Panc1 (cell line): Measurements from ENCODE around the gene DPYSL5. TPM values are rescaled to one million over a fixed set of nuclear protein-coding genes. Genes with fewer than 3 reads are reported as not detected.

ENCODE experiments used
- ATAC-seq: fragments of 200-7000 bp; cut with Tn5 transposase; 2 replicates; pipeline ENCODE4 v1.9.1; 2020; ENCODE audit warnings: mild to moderate bottlenecking, moderate library complexity
- BruUV-seq: library from RNA; stranded (reverse); fragments of 400-500 nt; replicated peaks from 2 replicates; lab custom pipeline; 2021; lab: Mats Ljungman, UMichigan
- CTCF ChIA-PET: fragments of 300-600 bp; sonication (Branson Sonifier 250); formaldehyde crosslinking; loops from one replicate; lab custom pipeline; 2022; ENCODE audit warnings: antibody characterized with exemption; lab: Charles Lee
- POLR2A ChIA-PET: fragments of 300-600 bp; sonication (Branson Sonifier 250); formaldehyde crosslinking; loops from one replicate; lab custom pipeline; 2022; ENCODE audit warnings: antibody characterized with exemption; lab: Charles Lee
- DNase-seq: peaks from one replicate; pipeline ENCODE4 v3.0.0-alpha.2; 2010; ENCODE audit warnings: low read depth, low spot score
- H3K27ac ChIP-seq: 2 replicates; pipeline ENCODE4 v1.5.1; 2011; ENCODE audit warnings: mild to moderate bottlenecking, low read length, inconsistent platforms
- H3K27me3 ChIP-seq: fragments of 200-500 bp; sonication (Bioruptor generic); 2 replicates; pipeline ENCODE4 v1.6.0; 2014; ENCODE audit warnings: low read length, inconsistent platforms; ENCODE audit not compliant: control insufficient read depth, insufficient read depth
- H3K36me3 ChIP-seq: fragments of 200-500 bp; sonication (Bioruptor generic); 2 replicates; pipeline ENCODE4 v1.5.1; 2014; ENCODE audit warnings: inconsistent platforms, mild to moderate bottlenecking, low read length, moderate library complexity; ENCODE audit not compliant: control insufficient read depth, insufficient read depth
- H3K4me1 ChIP-seq: 2 replicates; pipeline ENCODE4 v1.5.1; 2011; ENCODE audit warnings: inconsistent platforms, mild to moderate bottlenecking, low read length, moderate library complexity; ENCODE audit not compliant: control insufficient read depth, insufficient read depth
- H3K4me3 ChIP-seq, 2 experiments: 2 replicates each; pipeline ENCODE4 v1.5.1; 2011 to 2012; ENCODE audit warnings: low read depth in 2 of 2, low read length in 2 of 2, mild to moderate bottlenecking in 2 of 2, inconsistent platforms in 1 of 2, moderate library complexity in 1 of 2
- H3K9me3 ChIP-seq: fragments of 200-500 bp; sonication (Bioruptor generic); 2 replicates; pipeline ENCODE4 v1.5.1; 2014; ENCODE audit warnings: low read depth, mild to moderate bottlenecking, inconsistent platforms, low read length, moderate library complexity; ENCODE audit not compliant: control insufficient read depth, insufficient read depth
- CTCF ChIP-seq: fragments of 450-650 bp; IDR thresholded peaks from 2 replicates; pipeline ENCODE4 v1.5.1; 2017; ENCODE audit warnings: mild to moderate bottlenecking
- POLR2AphosphoS5 ChIP-seq: IDR thresholded peaks from 2 replicates; pipeline ENCODE4 v1.6.1; 2012; ENCODE audit warnings: mild to moderate bottlenecking, low read depth, low read length, moderate library complexity
- SIN3A ChIP-seq: IDR thresholded peaks from 2 replicates; pipeline ENCODE4 v1.6.1; 2012; ENCODE audit warnings: low read depth, mild to moderate bottlenecking, low read length, moderate library complexity, borderline replicate concordance; ENCODE audit not compliant: insufficient read depth
- TCF7L2 ChIP-seq: IDR thresholded peaks from 2 replicates; pipeline ENCODE4 v1.6.1; 2011; ENCODE audit warnings: mild to moderate bottlenecking, low read depth, low read length, inconsistent platforms
- in situ Hi-C: cut with HindIII; loops from 2 replicates; pipeline ENCODE4 v1.10.0; 2016; ENCODE audit warnings: low sequenced_read_pairs, low pct_unique_long_range_greater_than_20kb
- intact Hi-C: fragments of 100-400 bp; cut with micrococcal nuclease; formaldehyde crosslinking; loops from one replicate; pipeline ENCODE4 v1.10.0; 2022; ENCODE audit not compliant: unreplicated experiment
- total RNA-seq: library from RNA; stranded (reverse); gene quantifications from one replicate; pipeline ENCODE4 v1.2.1, GENCODE V29; 2021; ENCODE audit not compliant: unreplicated experiment
- TF ChIP-seq, protein P1 (sequence below), 2 experiments: IDR thresholded peaks; 2 replicates each; pipeline ENCODE4 v1.6.1; 2011 to 2012; ENCODE audit warnings: low read depth in 2 of 2, control low read depth in 1 of 2, low read length in 1 of 2, mild to moderate bottlenecking in 1 of 2, moderate library complexity in 1 of 2; ENCODE audit not compliant: insufficient read depth in 1 of 2

Gene DPYSL5
- total RNA-seq, 1 experiment from 2014 or later = 0.31 TPM

DNA sequence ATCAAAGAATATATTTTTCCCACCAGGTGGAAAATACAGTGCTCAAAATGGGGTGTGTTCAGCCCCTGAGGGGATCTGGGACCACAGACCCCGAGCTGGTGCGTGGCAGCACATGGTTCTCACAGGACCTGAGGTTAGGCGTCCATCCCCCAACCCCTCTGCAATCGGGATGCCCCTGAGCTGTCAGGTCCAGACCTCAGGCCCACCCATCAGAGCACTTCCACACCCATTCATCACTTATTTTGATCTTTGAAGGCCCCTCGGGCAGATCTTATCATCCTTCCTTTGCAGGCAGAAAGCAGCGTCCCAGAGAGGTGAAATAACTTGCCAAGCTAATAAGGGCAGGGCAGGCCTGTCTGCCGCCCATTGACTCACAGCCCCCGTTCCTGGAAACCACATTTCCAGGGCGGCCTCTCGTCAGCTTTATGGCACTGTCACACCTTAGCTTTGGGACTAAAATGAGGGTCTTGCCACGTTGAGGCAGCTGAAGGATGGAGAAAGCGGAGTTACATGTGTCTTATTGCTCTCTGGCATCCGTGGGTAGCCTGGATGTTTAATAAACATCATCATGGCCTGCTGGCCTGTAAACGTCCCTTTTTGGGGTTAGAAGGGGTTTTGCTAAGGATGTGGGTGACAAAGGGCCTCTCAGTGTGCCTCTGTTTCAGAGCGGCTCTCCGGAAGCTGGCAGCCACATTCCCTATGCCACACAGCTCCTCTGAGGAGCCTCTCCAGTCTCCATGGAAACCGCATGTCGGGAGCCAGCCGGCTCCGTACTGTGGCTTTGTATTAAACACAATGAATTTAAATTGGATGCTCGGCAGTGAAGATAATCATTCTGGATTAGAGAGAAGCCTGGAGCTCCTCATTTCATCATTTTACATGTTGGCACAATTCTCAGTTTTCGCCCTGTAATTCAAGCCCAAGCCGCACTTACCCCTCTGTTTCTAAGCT, 64.3 kb downstream of the DPYSL5 start:
- Histone ChIP-seq H3K36me3 (no peaks in the 10 kb centered on the region), H3K27me3 (peaks cover 6% of the 10 kb centered on the region; the same call in 1 of the 2 replicates), H3K4me1 (no peaks in the 10 kb centered on the region), H3K27ac (no peak overlapping the region), H3K9me3 (no peaks in the 10 kb centered on the region), H3K4me3 (no peak overlapping the region)
- intact Hi-C loops = no loop called here
- ChIA-PET POLR2A (interaction anchor here (0.6 kb wide), 1 partner anchor 134 kb away, joined by 3 read pairs; no protein-coding TSS in a partner anchor), CTCF (no interaction called here)
- TF ChIP-seq, protein P1, sequence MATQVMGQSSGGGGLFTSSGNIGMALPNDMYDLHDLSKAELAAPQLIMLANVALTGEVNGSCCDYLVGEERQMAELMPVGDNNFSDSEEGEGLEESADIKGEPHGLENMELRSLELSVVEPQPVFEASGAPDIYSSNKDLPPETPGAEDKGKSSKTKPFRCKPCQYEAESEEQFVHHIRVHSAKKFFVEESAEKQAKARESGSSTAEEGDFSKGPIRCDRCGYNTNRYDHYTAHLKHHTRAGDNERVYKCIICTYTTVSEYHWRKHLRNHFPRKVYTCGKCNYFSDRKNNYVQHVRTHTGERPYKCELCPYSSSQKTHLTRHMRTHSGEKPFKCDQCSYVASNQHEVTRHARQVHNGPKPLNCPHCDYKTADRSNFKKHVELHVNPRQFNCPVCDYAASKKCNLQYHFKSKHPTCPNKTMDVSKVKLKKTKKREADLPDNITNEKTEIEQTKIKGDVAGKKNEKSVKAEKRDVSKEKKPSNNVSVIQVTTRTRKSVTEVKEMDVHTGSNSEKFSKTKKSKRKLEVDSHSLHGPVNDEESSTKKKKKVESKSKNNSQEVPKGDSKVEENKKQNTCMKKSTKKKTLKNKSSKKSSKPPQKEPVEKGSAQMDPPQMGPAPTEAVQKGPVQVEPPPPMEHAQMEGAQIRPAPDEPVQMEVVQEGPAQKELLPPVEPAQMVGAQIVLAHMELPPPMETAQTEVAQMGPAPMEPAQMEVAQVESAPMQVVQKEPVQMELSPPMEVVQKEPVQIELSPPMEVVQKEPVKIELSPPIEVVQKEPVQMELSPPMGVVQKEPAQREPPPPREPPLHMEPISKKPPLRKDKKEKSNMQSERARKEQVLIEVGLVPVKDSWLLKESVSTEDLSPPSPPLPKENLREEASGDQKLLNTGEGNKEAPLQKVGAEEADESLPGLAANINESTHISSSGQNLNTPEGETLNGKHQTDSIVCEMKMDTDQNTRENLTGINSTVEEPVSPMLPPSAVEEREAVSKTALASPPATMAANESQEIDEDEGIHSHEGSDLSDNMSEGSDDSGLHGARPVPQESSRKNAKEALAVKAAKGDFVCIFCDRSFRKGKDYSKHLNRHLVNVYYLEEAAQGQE (IDR thresholded peaks at IDR 0.05; ENCODE audit: insufficient read depth in 1 of 2, low read depth in 2 of 2, low read length in 1 of 2) = no peak
- TF ChIP-seq TCF7L2 = no peak
- TF ChIP-seq POLR2AphosphoS5 = no peak
- TF ChIP-seq SIN3A = no peak
- TF ChIP-seq CTCF = no peak
- DNase-seq (no peak), ATAC-seq (no peak)
- in situ Hi-C loops = no loop called here
- BruUV-seq = no TSS peak

GRCh38 chr2:26913606-26913998, 65.7 kb downstream of the DPYSL5 start:
- Histone ChIP-seq H3K27ac (no peak overlapping the region), H3K9me3 (no peaks in the 10 kb centered on the region), H3K4me3 (no peak overlapping the region), H3K27me3 (peaks cover 3% of the 10 kb centered on the region; the same call in 1 of the 2 replicates), H3K36me3 (no peaks in the 10 kb centered on the region), H3K4me1 (no peaks in the 10 kb centered on the region)
- no peak for DNase-seq
- intact Hi-C loops = no loop called here
- BruUV-seq = no TSS peak
- CTCF ChIA-PET = no interaction called here
- TF ChIP-seq POLR2AphosphoS5 (no peak), CTCF (no peak), SIN3A (no peak), TCF7L2 (no peak)
- TF ChIP-seq, protein P1 (IDR thresholded peaks at IDR 0.05; ENCODE audit: insufficient read depth in 1 of 2, low read depth in 2 of 2, low read length in 1 of 2) = no peak
- in situ Hi-C loops = no loop called here
- POLR2A ChIA-PET = interaction anchor here (0.6 kb wide), 1 partner anchor 30 kb away, joined by 8 read pairs; no protein-coding TSS in a partner anchor
- no peak for ATAC-seq
